Choroid plexus epithelial cell (primary cell): ENCODE measurements around the gene ST7L.
"Not testable (repeated sequence)": the region's sequence is repeated elsewhere in the genome, so short reads cannot be mapped to it uniquely, and the experiment has no call there.

Source experiments
- DNase-seq: peaks from one replicate; pipeline ENCODE4 v3.0.0-alpha.2; 2010; ENCODE audit warnings: low read depth
- H3K4me3 ChIP-seq: 2 replicates; pipeline ENCODE4 v1.5.1; 2011; ENCODE audit warnings: low read depth, mild to moderate bottlenecking, control low read depth, low read length, moderate library complexity
- CTCF ChIP-seq: conservative IDR thresholded peaks from 2 replicates; pipeline ENCODE4 v1.5.1; 2011; ENCODE audit warnings: low read depth, mild to moderate bottlenecking, control low read depth, inconsistent platforms, low read length, moderate library complexity

ST7L gene

GRCh38 chr1:112504001-112504660, 114.8 kb downstream of the ST7L start:
- no peak for TF ChIP-seq CTCF
- no peak for DNase-seq
- no peak overlapping the region for H3K4me3 ChIP-seq

- DNase-seq: peak; percentile 56
- no peak for TF ChIP-seq CTCF
- H3K4me3 ChIP-seq: no peak overlapping the region
These were observed 116.1 kb downstream of the ST7L start for GRCh38 chr1:112502826-112503225.

GRCh38 chr1:112501810-112502641, 116.9 kb downstream of the ST7L start:
- TF ChIP-seq CTCF: peak; percentile 90
- peak overlapping the region; percentile 63 for H3K4me3 ChIP-seq
- DNase-seq: peak; percentile 76

GRCh38 chr1:112496290-112496689, 122.7 kb downstream of the ST7L start:
- TF ChIP-seq CTCF: no peak

GRCh38 chr1:112493351-112493750, 125.6 kb downstream of the ST7L start:
- no peak overlapping the region for H3K4me3 ChIP-seq
- no peak for TF ChIP-seq CTCF
- no peak for DNase-seq

More at GRCh38 chr1:112496290-112496689, 122.7 kb downstream of the ST7L start:
- DNase-seq: no peak
- H3K4me3 ChIP-seq: no peak overlapping the region

GRCh38 chr1:112492076-112492475, 126.9 kb downstream of the ST7L start:
- no peak for DNase-seq
- no peak overlapping the region for H3K4me3 ChIP-seq
- TF ChIP-seq CTCF: no peak

GRCh38 chr1:112488141-112488540, 130.8 kb downstream of the ST7L start:
- no peak for DNase-seq
- TF ChIP-seq CTCF: no peak
- no peak overlapping the region for H3K4me3 ChIP-seq

- not testable (repeated sequence) for H3K4me3 ChIP-seq, DNase-seq
These were observed 131.3 kb downstream of the ST7L start for GRCh38 chr1:112487686-112488085.

- DNase-seq: not testable (repeated sequence)
These were observed 132.9 kb downstream of the ST7L start for GRCh38 chr1:112486063-112486462.

More at GRCh38 chr1:112486063-112486462, 132.9 kb downstream of the ST7L start:
- not testable (repeated sequence) for H3K4me3 ChIP-seq
